ENCODE results near the gene ZKSCAN1. TPM values are rescaled to one million over a fixed set of nuclear protein-coding genes. Genes with fewer than 3 reads are reported as not detected.
A peak's percentile ranks its signal among the peaks of the same experiment; 100 is the strongest.

ZKSCAN1 gene
- polyA plus RNA-seq, 3 donors, result 10.4 to 24.3 (median 10.7) TPM

GRCh38 chr7:99974681-99975080 is 40.7 kb upstream of the ZKSCAN1 start:
- TF ChIP-seq CTCF (IDR thresholded peaks at IDR 0.05), result no peak
- no peaks in the 10 kb centered on the region for H4K20me1 ChIP-seq (ENCODE audit: insufficient read depth, low read length)
- H3K79me2 ChIP-seq (ENCODE audit: insufficient read depth, low read length), result no peaks in the 10 kb centered on the region
- H3K9me3 ChIP-seq (replicated peaks in 1 of 2; ENCODE audit: control insufficient read depth in 1 of 2, insufficient read depth in 1 of 2, low read length in 2 of 2), result no peaks in the 10 kb centered on the region
- H3K27me3 ChIP-seq (ENCODE audit: control insufficient read depth in 2 of 2, insufficient read depth in 2 of 2, low read length in 2 of 2), result no peaks in the 10 kb centered on the region
- intact Hi-C loops (cut with micrococcal nuclease), result no loop called here
- Mint-ChIP-seq H3K27ac (no peak overlapping the region), H3K9me3 (peaks cover 0 to 6% (median 0%) of the 10 kb centered on the region in 7 donors), H3K27me3 (ENCODE audit: low read depth in 3 of 3) (peaks cover 9 to 26% (median 23%) of the 10 kb centered on the region in 3 donors), H3K4me3 (no peak overlapping the region), H3K36me3 (no peaks in the 10 kb centered on the region), H3K4me1 (no peaks in the 10 kb centered on the region)
- WGBS (ENCODE audit: insufficient coverage), result no CpG with 5 or more reads among the region's 1 CpG
- no peak overlapping the region for H3K27ac ChIP-seq (ENCODE audit: low read depth in 1 of 2, low read length in 2 of 2)
- no peaks in the 10 kb centered on the region for H3K36me3 ChIP-seq (replicated peaks in 1 of 2; ENCODE audit: control insufficient read depth in 1 of 2, insufficient read depth in 2 of 2, low read length in 2 of 2)
- H2AFZ ChIP-seq (ENCODE audit: insufficient read depth, low read depth, low read length, poor library complexity, severe bottlenecking), result no peak overlapping the region
- no peak overlapping the region for H3K9ac ChIP-seq (ENCODE audit: insufficient read depth, low read length, poor library complexity, severe bottlenecking)
- no peak overlapping the region for H3K4me2 ChIP-seq (replicated peaks; ENCODE audit: extremely low read depth, low read length, poor library complexity, severe bottlenecking)
- no peak for DNase-seq
- no peak overlapping the region for H3K4me3 ChIP-seq (replicated peaks in 1 of 3; ENCODE audit: low read depth in 2 of 3, low read length in 3 of 3)
- H3K4me1 ChIP-seq (ENCODE audit: control insufficient read depth in 1 of 2, insufficient read depth in 2 of 2, low read length in 2 of 2), result no peaks in the 10 kb centered on the region

- Histone ChIP-seq H4K20me1 (ENCODE audit: insufficient read depth, low read length) (no peaks in the 10 kb centered on the region), H2AFZ (ENCODE audit: insufficient read depth, low read depth, low read length, poor library complexity, severe bottlenecking) (no peak within 1 kb of the TSS), H3K79me2 (ENCODE audit: insufficient read depth, low read length) (no peaks in the 10 kb centered on the region), H3K4me3 (replicated peaks in 1 of 3; ENCODE audit: low read depth in 2 of 3, low read length in 3 of 3) (no peak within 1 kb of the TSS), H3K4me2 (replicated peaks; ENCODE audit: extremely low read depth, low read length, poor library complexity, severe bottlenecking) (no peak within 1 kb of the TSS), H3K36me3 (replicated peaks in 1 of 2; ENCODE audit: control insufficient read depth in 1 of 2, insufficient read depth in 2 of 2, low read length in 2 of 2) (no peaks in the 10 kb centered on the region), H3K27me3 (ENCODE audit: control insufficient read depth in 2 of 2, insufficient read depth in 2 of 2, low read length in 2 of 2) (no peaks in the 10 kb centered on the region), H3K27ac (ENCODE audit: low read depth in 1 of 2, low read length in 2 of 2) (no peak within 1 kb of the TSS), H3K9ac (ENCODE audit: insufficient read depth, low read length, poor library complexity, severe bottlenecking) (no peak within 1 kb of the TSS), H3K4me1 (ENCODE audit: control insufficient read depth in 1 of 2, insufficient read depth in 2 of 2, low read length in 2 of 2) (no peaks in the 10 kb centered on the region), H3K9me3 (replicated peaks in 1 of 2; ENCODE audit: control insufficient read depth in 1 of 2, insufficient read depth in 1 of 2, low read length in 2 of 2) (no peaks in the 10 kb centered on the region)
- H3K4me3 Mint-ChIP-seq, result no peak within 1 kb of the TSS
- no peak for DNase-seq
- H3K27me3 Mint-ChIP-seq (ENCODE audit: low read depth in 3 of 3), result peaks cover 9 to 18% (median 18%) of the 10 kb centered on the region in 3 donors
- no peak for TF ChIP-seq CTCF (IDR thresholded peaks at IDR 0.05)
- no peaks in the 10 kb centered on the region for H3K4me1 Mint-ChIP-seq
- peaks cover 0 to 6% (median 0%) of the 10 kb centered on the region in 7 donors for H3K9me3 Mint-ChIP-seq
- H3K27ac Mint-ChIP-seq, result peak within 1 kb of the TSS in 1 of 7 donors; percentile 59
- H3K36me3 Mint-ChIP-seq, result no peaks in the 10 kb centered on the region
- intact Hi-C loops (cut with micrococcal nuclease), result no loop called here
- WGBS (ENCODE audit: insufficient coverage), result 100% methylated on average over 2 of the region's 5 CpGs
Measured at GRCh38 chr7:99975782-99976521, 39.4 kb upstream of the ZKSCAN1 start, which contains the start of gene AZGP1. Gene AZGP1 (minus strand): TSS chr7:99976031. CDS start chr7:99976020, 11 bp downstream.
